HG03175 (cell line): Measurements from ENCODE around the gene CMTR1.
"Not testable (repeated sequence)": the region's sequence is repeated elsewhere in the genome, so short reads cannot be mapped to it uniquely, and the experiment has no call there.

Experiments used
- ATAC-seq: cut with Tn5 transposase; IDR thresholded peaks from one replicate; pipeline ENCODE4 v1.9.1; 2021; ENCODE audit warnings: mild to moderate bottlenecking, moderate library complexity; ENCODE audit not compliant: unreplicated experiment

The CMTR1 gene

DNA sequence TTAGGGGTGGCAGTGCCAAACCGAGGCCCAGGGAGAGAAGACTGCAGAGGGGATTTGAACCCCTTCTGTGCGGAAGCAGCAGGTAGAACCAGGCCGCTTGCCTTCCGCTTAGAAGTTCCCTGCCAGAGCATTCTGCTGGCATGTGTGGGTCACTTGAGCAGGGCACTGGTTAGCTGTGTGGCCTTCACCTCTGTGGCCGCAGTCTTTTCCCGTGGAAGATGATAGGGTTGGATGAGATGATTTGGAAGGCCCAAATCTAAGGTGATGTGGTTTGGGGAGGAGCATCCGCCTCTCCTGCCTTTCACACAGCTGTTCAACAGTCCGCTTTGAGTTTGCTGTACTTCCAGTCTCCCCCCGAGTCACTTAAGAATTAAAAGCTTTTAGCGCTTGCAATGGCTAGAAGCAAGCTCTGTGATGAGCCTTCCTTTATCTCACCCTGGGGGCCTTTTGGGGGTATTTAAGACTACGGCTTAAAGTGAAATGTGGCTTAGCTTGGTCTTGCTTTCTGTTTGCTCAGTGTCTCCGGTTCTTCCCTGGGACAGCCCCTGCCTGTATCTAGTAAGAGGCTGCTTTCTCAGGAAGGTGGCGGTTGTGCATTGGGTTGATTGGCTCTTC is 743 bp downstream of the CMTR1 start:
- ATAC-seq, result peak; percentile 22

DNA sequence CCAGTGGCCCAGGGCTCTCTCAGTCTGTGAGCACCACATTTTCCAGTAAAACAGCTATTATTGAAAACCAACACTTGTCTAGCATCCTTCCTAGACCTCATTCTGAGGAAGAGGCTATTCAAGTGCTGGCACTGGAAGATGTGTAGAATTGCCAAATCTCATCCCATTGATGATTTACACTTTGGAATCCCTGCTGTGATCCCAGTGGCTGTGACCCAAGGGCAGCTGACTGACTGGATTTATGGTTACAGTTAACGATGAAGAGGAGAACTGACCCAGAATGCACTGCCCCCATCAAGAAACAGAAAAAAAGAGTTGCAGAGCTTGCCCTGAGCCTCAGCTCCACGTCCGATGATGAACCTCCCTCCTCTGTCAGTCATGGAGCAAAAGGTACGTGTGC is 2.4 kb downstream of the CMTR1 start:
- ATAC-seq, result no peak

DNA sequence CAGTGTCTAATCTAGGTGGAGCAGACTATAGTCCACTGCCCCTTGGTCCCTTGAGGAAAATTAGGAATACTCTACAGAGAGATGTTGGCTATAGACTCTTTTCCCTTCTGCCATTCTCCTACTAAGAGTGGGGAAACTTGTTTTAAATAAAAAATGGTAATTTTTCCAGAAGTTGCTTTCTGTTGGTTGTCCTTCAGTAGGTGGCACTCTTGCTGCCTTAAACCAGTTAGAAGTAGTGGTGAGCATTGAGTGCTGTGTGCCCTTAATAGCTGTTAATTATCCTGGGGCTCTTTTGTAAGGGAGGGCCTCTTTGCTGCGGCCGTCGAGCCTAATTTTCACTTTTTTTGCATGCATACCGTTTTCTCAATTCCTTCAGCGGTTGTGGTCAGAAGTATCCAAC is 2.8 kb downstream of the CMTR1 start:
- no peak for ATAC-seq

DNA sequence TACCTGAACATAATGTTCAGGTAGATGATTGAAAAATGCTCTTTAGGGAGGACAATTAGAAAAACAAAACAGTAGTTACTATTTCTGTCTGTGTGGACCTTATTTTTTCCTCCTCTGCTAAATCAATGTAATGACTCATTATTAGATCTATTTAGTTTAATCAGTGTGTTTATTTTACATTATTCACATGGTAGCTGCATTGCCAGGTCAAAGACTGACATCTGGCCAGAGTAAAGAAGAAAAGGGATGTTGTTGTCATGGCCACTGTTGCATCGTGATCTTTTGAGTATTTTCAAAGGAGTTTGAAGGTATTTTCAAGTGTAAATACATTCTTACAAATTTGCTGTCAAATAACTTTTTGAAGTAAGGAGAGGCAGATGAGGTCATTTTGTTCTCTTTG is 5.9 kb downstream of the CMTR1 start:
- no peak for ATAC-seq

DNA sequence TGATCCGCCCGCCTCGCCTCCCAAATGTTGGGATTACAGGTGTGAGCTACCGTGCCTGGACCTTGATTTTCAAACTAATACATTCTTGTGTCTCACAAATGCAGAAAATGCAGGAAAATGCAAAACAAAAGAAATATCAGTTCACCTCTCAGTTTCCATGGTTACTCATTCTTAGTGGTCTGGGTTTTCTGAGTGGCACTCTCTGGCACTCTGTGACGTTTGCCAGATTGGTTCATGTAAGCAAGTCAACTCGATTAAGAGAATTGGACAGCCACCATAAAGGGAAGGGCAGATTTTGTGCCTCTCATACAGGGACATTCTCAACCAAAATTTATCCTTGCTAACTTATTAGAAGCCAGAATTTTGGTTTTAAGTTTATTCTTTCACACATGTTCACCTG is 8.6 kb downstream of the CMTR1 start:
- no peak for ATAC-seq

DNA sequence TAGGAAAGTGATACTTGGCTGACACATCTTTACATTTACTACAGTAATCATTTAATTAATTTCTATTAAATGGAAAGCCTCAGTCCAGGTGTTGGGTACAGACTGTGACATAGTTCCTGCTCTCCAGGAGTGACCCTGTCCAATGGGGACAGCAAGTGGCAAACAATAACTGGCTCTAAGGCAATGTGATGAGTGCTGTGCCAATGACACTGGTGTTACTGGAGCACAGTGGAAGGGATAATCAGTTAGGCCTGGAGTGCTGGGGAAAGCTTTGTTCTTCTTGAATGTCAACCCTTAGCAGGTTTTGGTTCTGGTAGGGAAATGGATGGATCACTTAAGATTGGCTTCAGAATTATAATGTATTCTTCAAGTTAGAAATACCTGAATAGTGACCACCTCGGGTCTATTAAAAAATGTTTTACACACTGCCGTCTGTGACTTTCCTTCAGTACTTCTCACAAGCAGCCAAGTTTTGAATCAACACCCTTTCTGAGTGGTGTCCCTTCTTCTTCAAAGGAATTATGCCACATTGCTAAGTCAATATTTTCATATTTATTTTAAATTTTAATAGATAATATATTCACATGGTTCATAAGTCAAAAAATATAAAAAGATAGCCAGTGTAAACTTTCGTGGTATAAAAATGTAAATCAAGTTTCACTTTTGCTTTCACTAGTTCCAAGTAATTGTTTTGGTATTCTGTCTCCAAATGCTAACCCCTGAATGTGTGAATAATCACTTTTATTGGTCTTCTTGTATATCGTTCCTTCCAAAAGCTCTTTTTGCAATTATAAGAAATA is 9.6 kb downstream of the CMTR1 start:
- ATAC-seq, result no peak

DNA sequence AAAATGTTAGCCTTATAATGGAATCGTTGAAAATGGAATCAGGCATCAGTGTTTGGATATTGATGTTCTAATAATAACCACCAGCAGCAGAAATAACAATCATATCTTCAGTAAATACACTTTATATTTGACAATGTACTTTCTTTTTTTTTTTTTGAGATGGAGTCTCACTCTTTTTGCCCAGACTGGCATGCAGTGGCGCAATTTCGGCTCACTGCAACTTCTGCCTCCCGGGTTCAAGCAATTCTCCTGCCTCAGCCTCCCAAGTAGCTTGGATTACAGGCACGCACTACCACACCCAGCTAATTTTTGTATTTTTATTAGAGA is 10.2 kb downstream of the CMTR1 start:
- not testable (repeated sequence) for ATAC-seq

DNA sequence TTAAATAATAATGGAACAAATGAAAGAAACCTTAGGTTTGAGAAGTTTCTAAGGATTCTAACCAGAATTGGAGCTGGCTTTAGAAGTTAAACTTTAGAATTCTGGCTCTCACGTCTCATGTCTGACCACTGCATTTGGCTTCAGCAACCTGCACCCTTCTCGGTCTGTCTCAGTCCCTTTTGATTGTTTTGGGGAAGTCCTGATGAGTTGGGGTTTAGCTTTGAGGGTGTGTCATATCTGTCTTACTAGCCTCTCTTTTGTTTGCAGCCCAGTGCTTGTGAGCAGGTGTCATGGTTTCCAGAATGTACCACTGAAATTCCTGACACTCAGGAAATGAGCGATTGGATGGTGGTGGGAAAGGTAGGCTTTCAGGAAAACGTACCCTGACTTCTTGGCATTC is 17.0 kb downstream of the CMTR1 start:
- no peak for ATAC-seq

DNA sequence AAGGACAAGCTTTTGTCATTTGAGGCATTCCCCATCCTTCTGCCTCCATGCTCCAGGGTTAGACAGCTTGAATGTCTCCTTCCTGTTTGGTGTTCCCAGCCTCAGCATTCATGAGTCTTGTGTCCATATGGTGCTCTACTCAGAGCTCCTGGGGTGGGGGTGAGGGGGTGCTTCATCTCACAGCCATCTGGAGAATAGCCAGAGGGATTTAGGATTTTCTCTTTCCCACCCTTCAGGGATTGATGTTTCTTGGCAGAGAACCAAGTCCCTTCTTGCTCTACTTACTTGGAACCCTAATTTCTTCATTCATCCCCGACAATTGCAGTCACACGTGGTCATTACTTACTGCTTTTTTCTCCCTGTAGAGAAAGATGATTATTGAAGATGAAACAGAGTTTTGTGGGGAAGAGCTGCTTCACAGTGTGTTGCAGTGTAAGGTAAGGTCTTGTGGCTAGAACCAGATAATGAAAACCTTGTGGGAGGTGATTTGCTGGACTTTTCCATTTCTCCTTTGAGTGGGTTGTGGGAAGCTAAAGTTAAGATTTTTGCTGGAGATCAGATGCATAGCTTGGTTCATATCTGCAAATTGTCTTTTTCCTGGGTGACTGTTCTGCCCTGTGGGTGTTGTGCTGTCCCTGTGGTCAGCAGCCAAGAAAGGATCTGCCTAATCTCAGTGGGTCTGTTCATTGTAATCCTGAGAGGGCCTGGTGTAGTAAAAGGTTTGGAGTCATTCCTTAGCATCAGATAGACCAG is 18.6 kb downstream of the CMTR1 start:
- ATAC-seq, result no peak

DNA sequence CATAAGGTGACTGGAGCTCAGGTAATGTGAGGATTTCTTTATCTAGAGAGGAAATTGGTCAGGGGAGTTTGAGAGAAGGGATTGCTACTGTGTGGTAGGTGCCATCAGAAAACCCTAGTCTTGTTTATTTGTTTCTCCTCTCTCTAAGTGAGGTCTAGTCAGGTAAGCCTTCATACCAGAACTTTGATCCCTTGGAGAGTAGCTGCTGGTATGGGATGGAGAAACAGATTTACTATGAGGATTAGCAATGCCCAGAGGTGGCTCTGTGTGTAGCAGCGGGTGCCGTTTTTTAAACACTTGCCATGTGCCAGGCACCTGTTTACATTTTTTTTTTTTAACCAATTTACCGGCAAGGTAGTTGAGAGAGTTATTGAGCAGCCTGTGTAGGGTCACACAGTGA is 19.5 kb downstream of the CMTR1 start:
- no peak for ATAC-seq

DNA sequence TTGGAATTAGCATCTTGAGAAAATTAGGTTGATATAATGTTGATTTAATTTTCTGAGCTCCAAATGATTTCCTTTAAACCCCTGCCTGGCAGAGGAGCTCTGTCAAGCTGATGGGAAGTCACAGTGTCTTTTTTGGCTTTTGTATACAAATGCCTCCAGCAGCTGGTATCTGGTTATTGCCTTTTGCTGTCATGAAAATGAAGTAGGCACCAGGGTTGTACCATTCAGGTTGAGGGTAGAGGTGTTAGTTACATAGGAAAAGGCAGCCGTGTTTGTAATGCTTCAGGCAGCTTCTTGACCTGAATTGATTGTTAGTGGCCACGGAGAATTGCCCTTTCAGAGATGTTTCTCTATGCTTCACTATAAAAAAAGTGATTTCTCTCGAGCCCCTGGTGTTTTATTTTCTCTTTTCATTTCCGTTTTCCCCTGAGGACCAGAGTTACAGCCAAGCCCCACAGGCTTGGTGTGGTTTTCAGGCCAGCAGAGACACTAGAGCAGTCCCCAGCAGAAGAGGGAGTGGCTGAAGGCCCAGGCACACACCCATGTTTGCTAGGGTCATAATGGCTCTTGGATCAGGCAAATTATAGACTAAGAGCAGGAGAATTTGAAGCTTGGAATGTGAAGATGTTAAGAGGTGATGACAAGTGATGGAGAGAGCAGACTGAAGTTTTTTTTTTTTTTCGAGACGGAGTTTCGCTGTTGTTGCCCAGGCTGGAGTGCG is 21.6 kb downstream of the CMTR1 start:
- no peak for ATAC-seq

DNA sequence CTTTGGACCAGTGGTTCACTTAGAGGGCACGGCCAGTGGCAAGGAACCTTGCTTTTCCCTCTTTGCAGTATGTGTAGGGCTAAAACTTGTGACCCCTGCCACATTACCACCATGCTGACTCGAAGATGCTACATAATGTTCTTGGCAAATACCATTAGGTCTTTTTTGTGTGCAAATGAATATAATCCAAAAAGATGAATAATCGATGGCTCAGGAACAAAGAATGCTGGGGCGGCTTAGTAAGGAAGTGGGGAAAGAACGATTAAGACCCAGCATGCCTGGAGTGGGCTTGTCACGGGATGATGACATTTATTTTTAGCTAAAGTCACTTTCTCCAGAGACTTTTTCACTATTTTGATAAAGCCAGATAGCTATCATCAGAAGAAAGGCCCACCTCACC is 23.1 kb downstream of the CMTR1 start:
- ATAC-seq, result no peak

DNA sequence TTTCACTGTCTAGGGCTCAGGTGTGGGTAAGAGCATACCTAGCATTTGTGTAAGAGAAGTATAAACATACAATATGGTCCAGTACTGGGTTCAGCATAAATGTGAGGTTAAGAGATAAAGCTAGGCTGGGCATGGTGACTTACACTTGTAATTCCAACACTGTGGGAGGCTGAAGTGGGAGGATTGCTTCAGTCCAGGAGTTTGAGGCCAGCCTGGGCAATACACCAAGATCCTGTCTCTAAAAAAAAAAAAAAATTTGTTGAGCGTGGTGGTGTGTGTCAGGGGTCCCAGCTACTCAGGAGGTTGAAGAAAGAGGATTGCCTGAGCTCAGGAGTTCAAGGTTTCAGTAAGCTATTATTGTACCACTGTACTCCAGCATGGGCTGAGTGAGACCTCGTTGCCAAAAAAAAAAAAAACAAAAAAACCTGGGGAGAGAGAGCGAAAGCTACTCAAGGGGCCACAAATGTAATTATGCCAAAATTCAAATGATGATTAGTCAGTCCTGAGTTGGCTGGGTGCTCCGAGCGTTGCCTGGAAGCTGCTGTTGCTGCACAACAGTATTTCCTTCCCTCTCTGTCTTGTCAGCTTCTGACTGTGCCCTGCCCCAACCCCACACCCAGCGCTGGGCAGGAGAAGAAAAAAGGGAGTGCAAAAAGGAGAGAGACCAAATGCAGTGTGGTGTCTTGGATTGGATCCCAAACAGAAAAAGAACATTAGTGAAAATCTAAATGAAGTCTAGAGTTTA is 24.0 kb downstream of the CMTR1 start:
- no peak for ATAC-seq

DNA sequence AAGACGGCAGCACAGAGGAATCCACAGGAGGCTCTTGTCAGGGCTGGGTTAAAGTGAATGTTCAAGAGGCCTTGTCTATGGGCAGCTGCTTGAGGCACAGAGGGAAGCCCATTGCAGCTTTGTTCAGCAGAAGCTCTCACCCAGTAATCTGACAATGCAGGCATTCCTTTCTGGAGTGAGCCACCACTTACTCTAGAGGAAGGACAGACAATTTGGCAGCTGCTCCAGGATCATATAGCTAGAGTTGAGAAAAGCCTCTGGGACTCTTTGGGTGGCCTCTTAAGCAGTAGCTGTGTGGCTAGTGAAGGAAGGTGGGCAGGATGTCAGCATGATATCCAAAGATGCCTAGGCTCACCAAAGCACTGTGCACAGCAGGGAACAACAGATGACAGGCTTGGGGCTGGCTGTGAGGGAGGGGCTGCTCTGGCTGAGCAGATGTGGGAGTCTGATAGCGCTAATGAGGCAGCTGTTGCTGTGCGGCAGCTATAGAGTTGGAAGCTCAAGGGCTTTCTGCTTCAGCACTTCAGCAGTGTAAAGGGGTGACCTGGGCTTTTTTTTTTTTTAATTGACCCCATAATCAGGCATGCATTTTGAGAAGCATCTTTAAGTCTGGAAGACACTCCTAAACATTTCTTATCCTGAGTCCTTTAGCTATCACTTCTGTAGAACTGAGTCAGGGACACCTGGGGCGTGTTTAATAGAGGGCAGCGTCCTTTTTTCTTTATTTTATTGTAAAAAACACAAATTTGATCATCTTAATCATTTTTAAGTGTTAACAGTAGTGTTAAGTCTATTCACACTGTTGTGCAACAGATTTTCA is 27.2 kb downstream of the CMTR1 start:
- no peak for ATAC-seq

DNA sequence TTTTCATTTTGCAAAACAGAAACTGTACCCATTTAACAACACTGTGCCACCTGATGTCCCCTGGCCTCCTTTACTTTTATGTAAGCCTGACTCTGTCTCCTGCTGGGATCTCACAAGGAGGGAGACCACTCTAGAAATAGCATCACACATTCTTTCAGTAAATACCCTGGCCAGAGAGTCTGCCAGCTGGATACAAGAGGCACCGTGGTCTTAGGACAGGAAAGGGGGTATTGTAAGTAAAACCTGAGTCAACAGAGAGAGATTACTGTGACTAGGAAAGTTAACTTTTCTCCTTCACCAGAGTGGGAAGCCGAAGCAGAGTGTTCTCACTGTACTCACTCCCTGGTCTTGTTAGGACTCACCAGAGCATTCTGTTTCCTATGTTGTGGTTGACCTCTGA is 27.8 kb downstream of the CMTR1 start:
- ATAC-seq, result no peak

DNA sequence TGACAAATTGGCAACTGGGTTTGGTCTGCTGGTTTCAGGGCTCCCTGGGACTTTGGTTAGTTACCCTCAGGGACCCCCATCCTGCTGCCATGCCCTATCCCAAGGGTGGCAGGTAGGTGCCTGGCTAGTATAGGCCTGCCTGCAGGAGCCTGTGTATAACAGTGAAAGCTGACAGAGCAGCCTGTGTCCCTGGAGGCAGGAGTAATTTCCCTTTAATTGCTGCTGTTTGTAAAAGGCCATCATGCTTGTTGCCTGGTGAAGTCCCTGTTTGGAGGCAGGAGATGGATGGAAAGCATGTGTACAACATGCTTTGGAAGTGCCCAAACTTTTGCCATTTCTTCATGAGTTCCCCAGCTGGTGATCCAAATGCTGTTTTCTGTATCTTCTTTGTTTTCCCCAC is 30.1 kb downstream of the CMTR1 start:
- no peak for ATAC-seq

DNA sequence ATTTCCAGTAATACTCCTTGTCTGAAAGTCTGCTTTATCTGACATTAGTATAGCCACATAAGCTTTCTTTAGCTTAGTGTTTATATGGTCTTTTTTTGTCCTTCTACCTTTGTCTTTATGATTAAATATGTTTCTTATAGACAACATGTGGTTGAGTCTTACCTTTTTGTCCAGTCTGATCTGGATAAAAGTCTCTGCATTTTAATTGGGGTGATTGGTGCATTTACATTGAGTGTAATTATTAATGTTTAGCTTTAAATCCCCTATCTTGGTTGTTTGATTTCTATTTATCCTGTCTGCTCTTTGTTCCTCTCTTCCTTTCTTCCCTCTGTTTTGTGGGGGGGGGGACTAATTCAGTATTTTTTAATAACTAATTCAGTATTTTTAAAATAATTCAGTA is 34.7 kb downstream of the CMTR1 start:
- ATAC-seq, result no peak

DNA sequence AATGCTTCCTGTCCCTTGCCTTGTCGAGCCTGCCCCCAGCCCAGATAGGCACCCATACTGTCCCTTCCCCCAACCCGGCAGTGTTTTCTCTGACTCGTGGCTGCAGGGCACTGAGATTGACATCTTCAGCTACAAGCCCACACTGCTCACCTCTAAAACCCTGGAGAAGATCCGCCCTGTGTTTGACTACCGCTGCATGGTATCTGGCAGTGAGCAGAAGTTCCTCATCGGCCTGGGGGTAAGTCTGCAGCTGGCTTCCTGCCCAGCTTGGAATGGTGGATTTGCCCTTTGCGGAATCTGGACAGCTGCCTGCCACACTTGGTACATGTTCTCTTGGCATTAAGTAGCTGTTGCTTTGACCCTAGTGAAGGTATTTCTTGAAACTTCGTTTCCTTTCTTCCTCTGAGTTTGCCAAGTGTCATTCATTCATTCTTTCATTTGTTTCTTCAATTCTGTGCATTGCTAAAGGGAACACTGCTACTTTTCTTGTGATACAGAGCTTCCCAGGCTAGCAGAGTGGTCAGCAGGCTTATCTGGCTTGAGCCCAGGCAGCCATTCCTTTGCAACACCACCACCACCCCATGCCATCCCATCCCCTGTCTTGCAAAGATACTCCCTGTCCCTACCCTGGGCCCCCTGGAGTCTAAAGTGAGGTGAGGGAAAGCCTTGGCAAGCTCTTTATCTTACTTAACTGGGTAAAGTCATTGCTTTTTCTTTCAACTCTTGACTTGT is 40.5 kb downstream of the CMTR1 start:
- ATAC-seq, result no peak

DNA sequence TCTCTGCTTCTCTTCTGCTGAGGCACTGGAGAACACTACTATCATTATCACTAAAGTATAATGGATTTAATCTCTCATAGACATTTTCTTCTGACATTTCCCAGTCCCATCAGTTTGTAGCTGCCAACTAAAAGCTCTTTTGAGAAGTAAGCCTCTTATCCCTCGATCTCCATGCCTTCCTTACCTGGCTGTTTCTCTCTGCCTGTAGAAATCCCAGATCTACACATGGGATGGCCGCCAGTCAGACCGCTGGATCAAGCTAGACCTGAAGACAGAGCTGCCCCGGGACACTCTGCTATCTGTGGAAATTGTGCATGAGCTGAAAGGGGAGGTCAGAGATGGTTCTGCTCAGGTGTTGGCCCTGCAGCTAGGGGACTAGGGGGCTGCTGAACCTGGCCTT is 41.3 kb downstream of the CMTR1 start:
- no peak for ATAC-seq
